ENCODE results near the gene CLDN19.

- no peak for TF ChIP-seq YY1 (IDR thresholded peaks at IDR 0.05; ENCODE audit: low read depth, low read length)
- TF ChIP-seq EZH2 (IDR thresholded peaks at IDR 0.05; ENCODE audit: low read depth, low read length, severe bottlenecking), result no peak
- TF ChIP-seq, protein P1, sequence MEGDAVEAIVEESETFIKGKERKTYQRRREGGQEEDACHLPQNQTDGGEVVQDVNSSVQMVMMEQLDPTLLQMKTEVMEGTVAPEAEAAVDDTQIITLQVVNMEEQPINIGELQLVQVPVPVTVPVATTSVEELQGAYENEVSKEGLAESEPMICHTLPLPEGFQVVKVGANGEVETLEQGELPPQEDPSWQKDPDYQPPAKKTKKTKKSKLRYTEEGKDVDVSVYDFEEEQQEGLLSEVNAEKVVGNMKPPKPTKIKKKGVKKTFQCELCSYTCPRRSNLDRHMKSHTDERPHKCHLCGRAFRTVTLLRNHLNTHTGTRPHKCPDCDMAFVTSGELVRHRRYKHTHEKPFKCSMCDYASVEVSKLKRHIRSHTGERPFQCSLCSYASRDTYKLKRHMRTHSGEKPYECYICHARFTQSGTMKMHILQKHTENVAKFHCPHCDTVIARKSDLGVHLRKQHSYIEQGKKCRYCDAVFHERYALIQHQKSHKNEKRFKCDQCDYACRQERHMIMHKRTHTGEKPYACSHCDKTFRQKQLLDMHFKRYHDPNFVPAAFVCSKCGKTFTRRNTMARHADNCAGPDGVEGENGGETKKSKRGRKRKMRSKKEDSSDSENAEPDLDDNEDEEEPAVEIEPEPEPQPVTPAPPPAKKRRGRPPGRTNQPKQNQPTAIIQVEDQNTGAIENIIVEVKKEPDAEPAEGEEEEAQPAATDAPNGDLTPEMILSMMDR (IDR thresholded peaks at IDR 0.05; ENCODE audit: control extremely low read depth in 1 of 3, insufficient read depth in 1 of 3, low read depth in 1 of 3, low read length in 3 of 3), result no peak
- no peak for TF ChIP-seq TBP (IDR thresholded peaks at IDR 0.05; ENCODE audit: low read depth, low read length)
- no peak for TF ChIP-seq RXRA (IDR thresholded peaks at IDR 0.05; ENCODE audit: insufficient read depth, low read depth, low read length)
- no peak for TF ChIP-seq GABPA (IDR thresholded peaks at IDR 0.05; ENCODE audit: borderline replicate concordance, insufficient read depth, low read length)
- no peak for TF ChIP-seq TEAD4 (IDR thresholded peaks at IDR 0.05; ENCODE audit: low read depth, low read length)
- TF ChIP-seq POLR2A (IDR thresholded peaks at IDR 0.05; ENCODE audit: control extremely low read depth in 1 of 2, low read depth in 2 of 2, low read length in 2 of 2), result no peak
- TF ChIP-seq, protein P2, sequence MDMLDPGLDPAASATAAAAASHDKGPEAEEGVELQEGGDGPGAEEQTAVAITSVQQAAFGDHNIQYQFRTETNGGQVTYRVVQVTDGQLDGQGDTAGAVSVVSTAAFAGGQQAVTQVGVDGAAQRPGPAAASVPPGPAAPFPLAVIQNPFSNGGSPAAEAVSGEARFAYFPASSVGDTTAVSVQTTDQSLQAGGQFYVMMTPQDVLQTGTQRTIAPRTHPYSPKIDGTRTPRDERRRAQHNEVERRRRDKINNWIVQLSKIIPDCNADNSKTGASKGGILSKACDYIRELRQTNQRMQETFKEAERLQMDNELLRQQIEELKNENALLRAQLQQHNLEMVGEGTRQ (IDR thresholded peaks at IDR 0.05; ENCODE audit: low read length), result no peak
- TF ChIP-seq CEBPB (IDR thresholded peaks at IDR 0.05; ENCODE audit: low read depth, low read length), result no peak
- TF ChIP-seq, protein P3, sequence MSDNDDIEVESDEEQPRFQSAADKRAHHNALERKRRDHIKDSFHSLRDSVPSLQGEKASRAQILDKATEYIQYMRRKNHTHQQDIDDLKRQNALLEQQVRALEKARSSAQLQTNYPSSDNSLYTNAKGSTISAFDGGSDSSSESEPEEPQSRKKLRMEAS (IDR thresholded peaks at IDR 0.05), result no peak
- TF ChIP-seq BCL11A (IDR thresholded peaks at IDR 0.05; ENCODE audit: low read depth in 2 of 2, low read length in 2 of 2), result no peak
- TF ChIP-seq TAF1 (IDR thresholded peaks at IDR 0.05; ENCODE audit: low read depth, low read length), result no peak
These were observed 2.8 kb downstream of the CLDN19 start for GRCh38 chr1:42737257-42737656.

All from H1 (cell line).